Thymus (tissue), 11 donors: ENCODE data around the gene HMX1. TPM values are rescaled to one million over a fixed set of nuclear protein-coding genes. Genes with fewer than 3 reads are reported as not detected.

Experiments used
- DNase-seq, 9 donors: peaks; one replicate each; pipeline ENCODE4 v3.0.0-alpha.2; 2013; ENCODE audit warnings: low spot score in 9 of 9, low read depth in 6 of 9, missing footprints in 1 of 9
- H3K27ac ChIP-seq, 2 donors: one replicate each; pipeline ENCODE4 v1.5.1; 2013; ENCODE audit warnings: control low read depth in 1 of 2, low read depth in 1 of 2, low read length in 1 of 2, mild to moderate bottlenecking in 1 of 2, moderate library complexity in 1 of 2
- H3K27me3 ChIP-seq, 2 donors: one replicate each; pipeline ENCODE4 v1.5.1; 2013; ENCODE audit warnings: low read length in 1 of 2; ENCODE audit not compliant: control insufficient read depth in 2 of 2, insufficient read depth in 1 of 2
- H3K36me3 ChIP-seq, 2 donors: one replicate each; pipeline ENCODE4 v1.5.1; 2013; ENCODE audit warnings: low read length in 1 of 2, mild to moderate bottlenecking in 1 of 2, moderate library complexity in 1 of 2; ENCODE audit not compliant: control insufficient read depth in 2 of 2, insufficient read depth in 2 of 2
- H3K4me1 ChIP-seq, 2 donors: one replicate each; pipeline ENCODE4 v1.5.1; 2013; ENCODE audit warnings: low read length in 2 of 2; ENCODE audit not compliant: control insufficient read depth in 2 of 2, insufficient read depth in 2 of 2
- H3K4me3 ChIP-seq, 2 donors: one replicate each; pipeline ENCODE4 v1.5.1; 2013; ENCODE audit warnings: low read length in 2 of 2, control low read depth in 1 of 2, mild to moderate bottlenecking in 1 of 2
- H3K9me3 ChIP-seq, 2 donors: one replicate each; pipeline ENCODE4 v1.5.1; 2013; ENCODE audit warnings: low read length in 1 of 2, mild to moderate bottlenecking in 1 of 2; ENCODE audit not compliant: control insufficient read depth in 2 of 2, insufficient read depth in 1 of 2
- WGBS: extraction: QIAGEN DNeasy Blood & Tissue Kit; methylation state at CpG from one replicate; pipeline ENCODE4 v1.1.7; 2013; 5-methylcytosine and 5-hydroxymethylcytosine counted together
- polyA plus RNA-seq: library from polyadenylated mRNA; stranded (reverse); fragments of 200-250 nt; gene quantifications from one replicate; pipeline ENCODE4 v1.2.3, GENCODE V29; 2013
- total RNA-seq: library from RNA; stranded (reverse); fragments of 120-200 nt; gene quantifications from one replicate; pipeline ENCODE4 v1.2.4, GENCODE V29; 2013
- donor health status: healthy.

Gene HMX1
- total and polyA plus RNA-seq, 2 donors, result 0.05 TPM; not detected in 1

DNA sequence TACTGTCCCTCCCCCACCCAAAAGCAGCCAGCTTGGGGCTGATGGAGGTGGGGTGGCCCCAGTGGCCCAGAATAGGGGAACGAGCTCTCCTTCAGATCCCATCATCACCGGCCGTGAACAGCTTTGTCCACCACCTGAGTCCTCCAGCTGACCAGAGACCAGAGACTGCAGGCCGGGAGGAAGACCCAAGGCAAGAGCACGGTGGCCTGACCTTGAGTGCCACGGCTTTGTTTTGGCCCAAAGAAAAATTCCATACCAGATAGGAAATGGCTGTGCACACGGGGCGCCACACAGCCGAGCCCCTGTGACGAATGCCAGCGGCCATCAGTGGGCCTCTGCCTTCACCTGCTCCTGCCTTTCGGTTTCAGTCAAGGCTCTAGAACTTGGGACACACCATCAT is 5.2 kb downstream of the HMX1 start:
- Histone ChIP-seq H3K4me3 (no peak overlapping the region), H3K36me3 (no peaks in the 10 kb centered on the region)
- 13% methylated on average over 12 of the region's 12 CpGs for WGBS

GRCh38 chr4:8865681-8866310 is 5.8 kb downstream of the HMX1 start:
- 36% methylated on average over 18 of the region's 18 CpGs for WGBS
- H3K4me1 ChIP-seq, result no peaks in the 10 kb centered on the region
- DNase-seq, result no peak
- H3K27ac ChIP-seq, result no peak overlapping the region
- no peak overlapping the region for H3K4me3 ChIP-seq
- peaks cover 96 to 98% of the 10 kb centered on the region in 2 donors for H3K27me3 ChIP-seq
- H3K36me3 ChIP-seq, result no peaks in the 10 kb centered on the region
- H3K9me3 ChIP-seq, result peaks cover 0 to 2% of the 10 kb centered on the region in 2 donors

More for the DNA sequence above, 5.2 kb downstream of the HMX1 start:
- no peak overlapping the region for H3K27ac ChIP-seq
- H3K9me3 ChIP-seq, result peaks cover 0 to 2% of the 10 kb centered on the region in 2 donors
- H3K27me3 ChIP-seq, result peaks cover 96% of the 10 kb centered on the region in 2 donors
- H3K4me1 ChIP-seq, result no peaks in the 10 kb centered on the region
- no peak for DNase-seq

DNA sequence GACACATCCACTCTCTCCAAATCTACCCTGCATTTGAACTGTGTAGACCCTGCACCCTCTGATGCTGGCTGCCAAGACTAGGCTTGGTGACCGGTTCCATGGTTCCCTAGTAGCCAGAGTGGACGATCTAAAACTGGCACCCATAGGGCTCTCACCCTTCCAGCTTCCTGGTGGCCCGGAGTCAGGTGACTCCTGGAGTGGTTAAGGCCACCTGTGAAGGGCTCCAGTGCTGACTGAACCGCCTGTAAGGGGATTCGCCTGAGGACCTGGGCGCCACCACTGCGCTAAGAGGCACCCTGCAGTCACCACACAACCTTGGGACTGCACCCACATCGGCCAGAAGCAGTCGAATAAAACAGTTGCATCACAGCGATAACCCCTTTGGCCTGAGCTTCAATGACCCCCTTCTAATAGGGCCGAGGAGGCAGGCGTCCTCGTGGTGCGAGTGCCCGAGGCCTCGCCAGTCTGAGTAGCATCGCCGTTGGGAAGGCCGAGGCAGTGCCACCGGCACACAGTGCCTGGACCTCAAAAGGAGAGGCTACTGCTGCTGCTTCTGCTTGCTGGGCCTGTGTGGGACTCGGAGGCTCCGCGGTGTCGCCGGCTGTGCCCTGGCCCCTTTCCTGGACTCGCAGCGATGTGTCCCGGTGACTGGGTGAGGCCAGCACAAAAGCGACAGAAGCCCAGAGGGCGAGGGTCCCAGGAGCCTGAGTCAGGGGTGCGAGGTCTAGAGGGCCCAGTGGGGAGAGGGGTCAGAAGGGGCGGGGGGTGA is 6.5 kb downstream of the HMX1 start:
- H3K9me3 ChIP-seq, result peaks cover 2 to 3% of the 10 kb centered on the region in 2 donors
- no peaks in the 10 kb centered on the region for H3K4me1 ChIP-seq
- no peaks in the 10 kb centered on the region for H3K36me3 ChIP-seq
- 22% methylated on average over 32 of the region's 32 CpGs for WGBS
- peaks cover 96 to 98% of the 10 kb centered on the region in 2 donors for H3K27me3 ChIP-seq
- no peak for DNase-seq
- H3K4me3 ChIP-seq, result no peak overlapping the region
- H3K27ac ChIP-seq, result no peak overlapping the region

DNA sequence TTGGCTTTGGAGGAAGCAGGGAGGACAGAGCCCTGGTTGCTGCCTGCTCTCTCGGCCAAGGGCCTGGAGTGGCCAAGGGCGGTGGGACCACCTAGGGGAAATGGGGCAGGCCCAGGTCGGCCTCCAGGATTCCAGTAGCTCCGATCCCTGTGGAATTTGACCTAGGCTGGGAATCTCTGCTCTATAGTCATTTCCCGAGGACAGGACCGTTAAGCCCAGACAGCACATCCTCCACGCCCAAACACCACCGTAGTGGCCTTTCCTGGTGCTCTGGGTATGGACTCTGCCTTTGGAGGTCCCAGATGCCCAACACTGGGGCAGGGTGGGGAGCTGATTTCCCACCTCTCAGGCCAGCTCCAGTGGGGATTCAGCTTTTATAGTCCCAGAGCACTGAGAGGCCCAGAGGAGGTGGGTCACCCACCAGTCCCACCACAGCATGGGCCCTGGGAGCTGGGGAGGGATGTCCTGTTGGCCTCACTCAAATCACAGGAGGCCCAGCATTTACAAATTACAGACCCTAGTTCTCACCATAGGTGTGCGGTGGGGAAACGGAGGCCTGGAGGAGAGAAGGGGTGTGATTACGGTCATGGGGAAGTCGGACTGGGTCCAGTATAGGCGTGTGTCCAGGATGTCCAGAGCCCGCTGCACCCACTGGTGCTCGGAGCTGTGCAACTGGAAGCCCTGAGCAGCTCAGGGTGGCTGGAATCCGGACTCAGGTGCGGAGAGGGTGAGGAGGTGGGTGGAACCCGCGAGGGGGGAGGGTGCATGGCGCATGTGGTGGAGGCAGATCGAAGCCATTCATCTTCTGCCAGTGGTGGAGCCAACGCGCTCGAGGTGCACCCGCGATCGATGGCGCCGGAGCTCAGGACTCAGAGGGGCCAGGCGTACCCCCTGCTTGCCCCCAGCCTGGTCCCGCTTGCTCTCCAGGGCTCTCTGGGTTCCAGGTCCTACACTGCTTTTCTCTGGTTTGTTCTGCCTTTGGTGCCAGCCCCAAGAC is 7.7 kb downstream of the HMX1 start:
- Histone ChIP-seq H3K27ac (no peak overlapping the region), H3K36me3 (no peaks in the 10 kb centered on the region), H3K9me3 (peaks cover 2 to 3% of the 10 kb centered on the region in 2 donors), H3K4me1 (no peaks in the 10 kb centered on the region), H3K4me3 (no peak overlapping the region), H3K27me3 (peaks cover 98% of the 10 kb centered on the region in 2 donors)
- no peak for DNase-seq
- 12% methylated on average over 31 of the region's 31 CpGs for WGBS

DNA sequence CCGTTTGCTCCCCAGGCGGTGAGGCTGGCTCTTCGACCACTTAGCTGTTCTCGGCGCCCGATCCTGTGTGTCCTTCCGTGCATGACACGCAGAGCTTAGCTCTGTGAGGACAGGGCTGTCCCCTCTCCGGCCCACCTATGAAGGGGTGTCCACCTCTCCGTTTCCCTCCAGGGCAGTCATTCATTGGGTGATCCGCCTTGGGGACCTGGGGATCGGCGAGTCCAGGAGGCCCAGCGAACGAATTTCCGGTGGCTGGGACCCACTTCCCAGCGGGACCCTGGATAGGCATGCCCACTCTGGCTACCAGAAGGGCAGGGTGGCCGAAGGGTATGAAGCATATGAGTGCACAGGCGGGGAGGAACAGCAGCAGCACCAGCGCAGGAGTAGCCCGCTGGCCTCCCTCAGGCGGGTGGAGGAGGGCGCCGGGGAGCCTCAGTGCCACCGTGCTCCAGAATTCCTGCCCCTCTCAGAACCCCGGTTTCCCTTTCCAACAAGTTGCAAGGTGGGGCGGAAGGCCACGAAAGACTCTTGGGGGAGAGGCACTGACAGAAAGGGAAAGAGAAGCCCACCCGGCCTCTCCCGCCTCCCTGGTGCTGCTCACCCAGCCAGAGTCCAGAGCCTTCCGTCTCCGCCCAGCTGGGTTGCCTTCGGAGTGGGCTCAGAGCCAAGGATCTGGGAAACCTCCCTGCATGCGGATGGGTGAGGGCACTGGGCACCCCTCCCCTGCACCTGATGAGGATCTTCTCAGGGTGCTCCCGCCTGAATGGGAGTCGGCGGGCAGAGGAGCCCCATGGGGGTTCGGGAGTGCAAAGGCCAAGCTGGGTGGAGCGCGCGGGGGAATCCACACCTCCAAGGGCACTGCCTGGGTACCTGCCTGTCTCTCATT is 8.6 kb downstream of the HMX1 start:
- Histone ChIP-seq H3K27ac (no peak overlapping the region), H3K9me3 (peaks cover 2 to 3% of the 10 kb centered on the region in 2 donors), H3K27me3 (peaks cover 98% of the 10 kb centered on the region in 2 donors), H3K4me3 (no peak overlapping the region), H3K4me1 (no peaks in the 10 kb centered on the region), H3K36me3 (no peaks in the 10 kb centered on the region)
- no peak for DNase-seq
- WGBS, result 12% methylated on average over 41 of the region's 41 CpGs

DNA sequence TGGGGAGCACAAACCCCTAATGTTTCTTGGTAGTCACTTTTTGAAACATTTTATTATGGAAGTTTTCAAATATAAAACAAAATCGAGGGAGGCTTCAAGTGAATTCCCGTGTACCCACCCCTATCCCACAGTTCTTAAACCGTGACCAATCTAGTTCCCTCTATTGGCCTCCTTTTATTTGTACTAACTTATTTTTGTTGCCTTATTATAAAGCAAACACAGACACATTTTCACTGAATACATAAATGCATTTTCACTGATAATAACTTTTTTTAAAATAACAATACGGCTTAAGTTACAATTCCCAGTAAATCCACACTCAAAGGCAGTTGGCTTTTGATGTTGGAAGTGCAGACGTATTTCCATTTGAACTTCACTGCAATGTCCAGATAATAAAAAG is 9.3 kb downstream of the HMX1 start:
- DNase-seq, result no peak
- peaks cover 2 to 4% of the 10 kb centered on the region in 2 donors for H3K9me3 ChIP-seq
- H3K27me3 ChIP-seq, result peaks cover 98 to 99% of the 10 kb centered on the region in 2 donors
- peaks cover 0 to 4% of the 10 kb centered on the region in 2 donors for H3K4me1 ChIP-seq
- 8% methylated on average over 5 of the region's 5 CpGs for WGBS
- no peak overlapping the region for H3K4me3 ChIP-seq
- H3K36me3 ChIP-seq, result no peaks in the 10 kb centered on the region
- H3K27ac ChIP-seq, result no peak overlapping the region

GRCh38 chr4:8861576-8862295 is 9.9 kb downstream of the HMX1 start:
- H3K27me3 ChIP-seq, result peaks cover 98 to 99% of the 10 kb centered on the region in 2 donors
- no peak overlapping the region for H3K4me3 ChIP-seq
- WGBS, result 6% methylated on average over 64 of the region's 64 CpGs
- H3K36me3 ChIP-seq, result no peaks in the 10 kb centered on the region
- no peak overlapping the region for H3K27ac ChIP-seq
- DNase-seq, result no peak
- H3K4me1 ChIP-seq, result peaks cover 0 to 4% of the 10 kb centered on the region in 2 donors
- H3K9me3 ChIP-seq, result peaks cover 2 to 7% of the 10 kb centered on the region in 2 donors
